HepG2 (cell line): Measurements from ENCODE around the gene GRIK1. TPM values are rescaled to one million over a fixed set of nuclear protein-coding genes. Genes with fewer than 3 reads are reported as not detected.

Source experiments
- ATAC-seq: fragments of 200-7000 bp; cut with Tn5 transposase; 3 replicates; pipeline ENCODE4 v1.9.1; 2020; ENCODE audit warnings: mild to moderate bottlenecking, moderate library complexity
- BruUV-seq: library from RNA; stranded (reverse); fragments of 400-500 nt; replicated peaks from 2 replicates; lab custom pipeline; 2021; lab: Mats Ljungman, UMichigan
- CTCF ChIA-PET: fragments of 300-600 bp; formaldehyde crosslinking; extraction: SDS; loops from one replicate; lab custom pipeline; 2021; ENCODE audit warnings: low total read pairs, inconsistent platforms, low intra/inter-chr PET ratio; lab: Yijun Ruan, JAX
- POLR2A ChIA-PET: fragments of 350-600 bp; sonication (Branson Sonifier 250); formaldehyde crosslinking; loops from one replicate; lab custom pipeline; 2020; ENCODE audit warnings: antibody characterized with exemption, inconsistent platforms; lab: Yijun Ruan, JAX
- DNase-seq: peaks from one replicate; pipeline ENCODE4 v3.0.0-alpha.2; 2015; ENCODE audit warnings: low spot score
- FAIRE-seq: peaks from 3 replicates; lab custom pipeline; 2011; peaks lifted over from hg19 to GRCh38; lab: Jason Lieb, UNC
- H2AFZ ChIP-seq: one replicate; pipeline ENCODE4 v1.6.1; 2011; ENCODE audit warnings: low read length, inconsistent platforms
- H3K27ac ChIP-seq: fragments of 300-600 bp; 3 replicates; pipeline ENCODE4 v1.8.0; 2011; ENCODE audit warnings: mixed run types, mild to moderate bottlenecking, mixed read lengths, low read length, inconsistent platforms; ENCODE audit not compliant: insufficient read depth; ENCODE audit errors: extremely low read length
- H3K27me3 ChIP-seq, 2 experiments: fragments of 200-600 bp in 1 of 2; 2 replicates in 1 of 2; 3 replicates in 1 of 2; pipeline versions ENCODE4 v1.6.0 to v1.8.0; 2011; ENCODE audit warnings: low read length in 2 of 2, mild to moderate bottlenecking in 2 of 2, moderate library complexity in 2 of 2, inconsistent platforms in 1 of 2; ENCODE audit not compliant: insufficient read depth in 2 of 2, control insufficient read depth in 1 of 2
- H3K36me3 ChIP-seq, 2 experiments: fragments of 200-600 bp in 1 of 2; replicated peaks in 1 of 2; 2 replicates in 1 of 2; 3 replicates in 1 of 2; pipeline versions ENCODE4 v1.5.1 to v1.8.0; 2011; ENCODE audit warnings: low read length in 2 of 2, inconsistent platforms in 1 of 2; ENCODE audit not compliant: insufficient read depth in 2 of 2, control insufficient read depth in 1 of 2
- H3K4me1 ChIP-seq: 2 replicates; pipeline ENCODE4 v1.5.1; 2012; ENCODE audit warnings: low read length, inconsistent platforms; ENCODE audit not compliant: insufficient read depth
- H3K4me2 ChIP-seq: 2 replicates; pipeline ENCODE4 v1.6.0; 2011; ENCODE audit warnings: low read depth, low read length, inconsistent platforms
- H3K4me3 ChIP-seq, 3 experiments: fragments of 200-600 bp in 1 of 3; sonication (generic), shearing (Covaris generic) in 1 of 3; replicated peaks in 1 of 3; 2 replicates each; pipeline ENCODE4 v1.5.1; 2011 to 2016; ENCODE audit warnings: low read length in 3 of 3, inconsistent platforms in 2 of 3, low read depth in 2 of 3, mild to moderate bottlenecking in 2 of 3, control low read depth in 1 of 3, mixed read lengths in 1 of 3; ENCODE audit not compliant: insufficient read depth in 1 of 3
- H3K79me2 ChIP-seq: one replicate; pipeline ENCODE4 v1.6.1; 2011; ENCODE audit warnings: low read length, inconsistent platforms; ENCODE audit not compliant: insufficient read depth
- H3K9ac ChIP-seq: 2 replicates; pipeline ENCODE4 v1.6.0; 2011; ENCODE audit warnings: mild to moderate bottlenecking, low read depth, low read length, inconsistent platforms; ENCODE audit not compliant: insufficient read depth
- H3K9me3 ChIP-seq: 2 replicates; pipeline ENCODE4 v1.5.1; 2012; ENCODE audit warnings: mild to moderate bottlenecking, low read length
- H4K20me1 ChIP-seq: 2 replicates; pipeline ENCODE4 v1.6.0; 2011; ENCODE audit warnings: inconsistent platforms, mild to moderate bottlenecking, low read length, moderate library complexity; ENCODE audit not compliant: insufficient read depth
- HOXA9 ChIP-seq: sonication (generic); formaldehyde crosslinking; IDR thresholded peaks from 2 replicates; pipeline ENCODE4 v1.8.1; 2022; ENCODE audit warnings: missing genetic modification reagents, mild to moderate bottlenecking, moderate library complexity, borderline replicate concordance
- IKZF4 ChIP-seq: sonication (generic); formaldehyde crosslinking; IDR thresholded peaks from 2 replicates; pipeline ENCODE4 v1.5.1; 2020; ENCODE audit warnings: borderline replicate concordance, mild to moderate bottlenecking, low read depth, missing genetic modification reagents; ENCODE audit errors: not compliant biosample characterization
- MIXL1 ChIP-seq: IDR thresholded peaks from 2 replicates; pipeline ENCODE4 v1.6.1; 2016
- RELA ChIP-seq: sonication (generic); formaldehyde crosslinking; IDR thresholded peaks from 2 replicates; pipeline ENCODE4 v1.4.0; 2020; ENCODE audit warnings: missing genetic modification reagents
- SIN3B ChIP-seq: fragments of 150-350 bp; IDR thresholded peaks from 2 replicates; pipeline ENCODE4 v1.6.1; 2014; ENCODE audit warnings: low read length
- ZNF12 ChIP-seq: sonication (generic); formaldehyde crosslinking; IDR thresholded peaks from 2 replicates; pipeline ENCODE4 v1.5.0; 2020; ENCODE audit warnings: missing genetic modification reagents
- ZNF816 ChIP-seq: sonication (generic); formaldehyde crosslinking; IDR thresholded peaks from 2 replicates; pipeline ENCODE4 v1.8.0; 2022; ENCODE audit warnings: missing genetic modification reagents, mild to moderate bottlenecking, borderline replicate concordance
- ZSCAN22 ChIP-seq: sonication (generic); formaldehyde crosslinking; IDR thresholded peaks from 2 replicates; pipeline ENCODE4 v1.4.0; 2020; ENCODE audit warnings: mild to moderate bottlenecking, missing genetic modification reagents
- ZSCAN9 ChIP-seq: IDR thresholded peaks from 2 replicates; pipeline ENCODE4 v1.6.1; 2016; ENCODE audit warnings: borderline replicate concordance
- WGBS: methylation state at CpG from one replicate; pipeline ENCODE4 v1.1.6; 2017; ENCODE audit warnings: low lambda C conversion rate; 5-methylcytosine and 5-hydroxymethylcytosine counted together
- in situ Hi-C: cut with HindIII; loops from 2 replicates; pipeline ENCODE4 v1.10.0; 2017; ENCODE audit warnings: low pct_unique_long_range_greater_than_20kb; ENCODE audit not compliant: extremely low pct_ligation_motif_present
- intact Hi-C: fragments of 100-400 bp; cut with micrococcal nuclease; formaldehyde crosslinking; loops from one replicate; pipeline ENCODE4 v1.10.0; 2022; ENCODE audit not compliant: unreplicated experiment
- polyA plus RNA-seq, 8 experiments: library from polyadenylated mRNA; depleted of rRNA in 3 of 8; stranded (reverse) in 7 of 8; unstranded in 1 of 8; fragments of >200 nt; fragmentation: Illumina TruSeq in 4 of 8; extraction: Trizol in 4 of 8; gene quantifications; 2 replicates each; pipeline versions ENCODE4 v1.2.1 to v1.2.3, GENCODE V29; 2011 to 2016; ENCODE audit warnings: low read depth in 4 of 8, missing spikeins in 1 of 8, mixed read lengths in 1 of 8; ENCODE audit not compliant: insufficient read depth in 1 of 8
- total RNA-seq, 5 experiments: library from RNA; depleted of rRNA; stranded (reverse); fragments of >200 nt; fragmentation: Illumina TruSeq; extraction: Trizol; gene quantifications; 2 replicates each; pipeline ENCODE4 v1.2.3, GENCODE V29; 2016; ENCODE audit warnings: low read depth in 1 of 5
- TF ChIP-seq, protein P1 (sequence below): sonication (generic); formaldehyde crosslinking; IDR thresholded peaks from 2 replicates; pipeline ENCODE4 v1.8.0; 2022; ENCODE audit warnings: missing genetic modification reagents, mild to moderate bottlenecking, moderate library complexity, borderline replicate concordance
- TF ChIP-seq, protein P2 (sequence below): sonication (generic); formaldehyde crosslinking; IDR thresholded peaks from 2 replicates; pipeline ENCODE4 v1.5.0; 2020; ENCODE audit warnings: missing genetic modification reagents
- TF ChIP-seq, protein P3 (sequence below): sonication (generic); formaldehyde crosslinking; IDR thresholded peaks from 2 replicates; pipeline ENCODE4 v1.5.0; 2020; ENCODE audit warnings: missing genetic modification reagents, mild to moderate bottlenecking, borderline replicate concordance
- TF ChIP-seq, protein P4 (sequence below): sonication (generic); formaldehyde crosslinking; IDR thresholded peaks from 2 replicates; pipeline ENCODE4 v1.4.0; 2020; ENCODE audit warnings: missing genetic modification reagents

The GRIK1 gene
- total and polyA plus RNA-seq, 2 of the 13 experiments (the other 11 are each of a cell fraction or from before 2014, with no cell fraction given): not detected

DNA sequence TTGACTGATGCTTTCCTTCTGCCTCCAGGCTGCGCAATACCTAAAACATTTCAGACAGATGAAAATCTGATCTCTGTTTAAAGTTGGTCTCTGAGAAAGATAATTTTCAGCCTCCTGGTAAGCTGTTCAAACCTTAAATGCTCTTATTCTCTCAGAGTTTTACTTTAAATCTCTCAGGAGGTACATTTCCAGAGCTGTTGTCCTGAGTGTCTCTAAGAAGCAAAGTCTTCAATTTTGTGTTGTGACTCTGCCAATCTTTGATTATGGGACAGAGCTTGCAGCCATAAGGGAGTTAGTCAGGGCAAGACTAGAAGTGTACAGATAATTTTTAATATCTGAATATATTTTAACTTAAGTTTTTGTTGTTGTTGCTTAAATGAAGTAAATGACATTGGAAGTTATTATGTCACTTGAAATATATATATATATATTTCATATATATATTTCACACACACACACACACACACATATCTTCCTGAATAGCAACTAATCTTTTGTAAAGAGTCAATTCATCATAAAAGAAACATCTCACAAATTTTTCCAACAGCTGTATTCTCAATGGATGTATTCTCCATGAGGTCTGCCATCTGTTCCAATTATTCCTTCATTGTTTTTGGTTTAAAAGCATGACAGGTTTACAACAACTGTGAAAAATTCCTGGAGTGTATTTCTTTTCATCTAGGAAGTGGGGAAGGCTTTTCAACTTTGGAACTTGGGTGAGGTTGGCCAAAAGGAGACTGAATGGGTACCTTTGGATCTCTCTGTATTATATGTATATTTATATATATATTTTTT lies 381.7 kb downstream of the GRIK1 start:
- DNase-seq (no peak), FAIRE-seq (no peak), ATAC-seq (no peak)
- 64% methylated on average over 1 of the region's 1 CpG for WGBS
- Histone ChIP-seq H3K4me2 (no peak overlapping the region), H3K4me3 (no peak overlapping the region), H3K9me3 (no peaks in the 10 kb centered on the region), H3K27me3 (no peaks in the 10 kb centered on the region; a peak in 1 of 5 replicates), H3K36me3 (no peaks in the 10 kb centered on the region), H3K27ac (no peak overlapping the region), H3K4me1 (no peaks in the 10 kb centered on the region), H4K20me1 (no peaks in the 10 kb centered on the region), H3K9ac (no peak overlapping the region), H3K79me2 (no peaks in the 10 kb centered on the region), H2AFZ (no peak overlapping the region)
- POLR2A ChIA-PET: no interaction called here
- intact Hi-C loops (no loop called here), in situ Hi-C loops (no loop called here)
- no TSS peak for BruUV-seq
- TF ChIP-seq IKZF4 (no peak), ZNF816 (CRISPR knock-in tag) (no peak), SIN3B (no peak), ZNF12 (CRISPR knock-in tag) (no peak)
- TF ChIP-seq, protein P1, sequence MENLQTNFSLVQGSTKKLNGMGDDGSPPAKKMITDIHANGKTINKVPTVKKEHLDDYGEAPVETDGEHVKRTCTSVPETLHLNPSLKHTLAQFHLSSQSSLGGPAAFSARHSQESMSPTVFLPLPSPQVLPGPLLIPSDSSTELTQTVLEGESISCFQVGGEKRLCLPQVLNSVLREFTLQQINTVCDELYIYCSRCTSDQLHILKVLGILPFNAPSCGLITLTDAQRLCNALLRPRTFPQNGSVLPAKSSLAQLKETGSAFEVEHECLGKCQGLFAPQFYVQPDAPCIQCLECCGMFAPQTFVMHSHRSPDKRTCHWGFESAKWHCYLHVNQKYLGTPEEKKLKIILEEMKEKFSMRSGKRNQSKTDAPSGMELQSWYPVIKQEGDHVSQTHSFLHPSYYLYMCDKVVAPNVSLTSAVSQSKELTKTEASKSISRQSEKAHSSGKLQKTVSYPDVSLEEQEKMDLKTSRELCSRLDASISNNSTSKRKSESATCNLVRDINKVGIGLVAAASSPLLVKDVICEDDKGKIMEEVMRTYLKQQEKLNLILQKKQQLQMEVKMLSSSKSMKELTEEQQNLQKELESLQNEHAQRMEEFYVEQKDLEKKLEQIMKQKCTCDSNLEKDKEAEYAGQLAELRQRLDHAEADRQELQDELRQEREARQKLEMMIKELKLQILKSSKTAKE (CRISPR knock-in tag): no peak
- CTCF ChIA-PET: no interaction called here

DNA sequence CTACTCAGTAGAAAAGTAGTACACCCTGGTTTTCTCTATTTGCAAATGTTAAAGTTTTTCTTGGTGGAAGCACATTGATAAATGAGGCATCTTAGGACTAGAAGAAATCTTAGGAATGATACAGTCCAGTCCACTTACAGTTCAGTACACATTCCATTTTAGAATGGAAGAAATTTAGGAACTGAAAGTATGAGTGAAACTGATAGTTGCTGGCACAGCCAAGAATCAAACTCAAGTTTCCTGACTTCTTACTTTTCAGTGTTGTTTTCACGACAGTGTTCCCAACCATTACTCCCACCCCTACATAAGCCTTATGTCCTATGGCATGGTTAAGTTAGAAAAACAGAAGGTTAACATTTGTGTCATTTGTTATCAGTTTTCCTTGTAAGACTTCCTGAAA lies 382.6 kb downstream of the GRIK1 start:
- no peak for ATAC-seq
- POLR2A ChIA-PET: no interaction called here
- CTCF ChIA-PET: no interaction called here
- TF ChIP-seq, protein P2, sequence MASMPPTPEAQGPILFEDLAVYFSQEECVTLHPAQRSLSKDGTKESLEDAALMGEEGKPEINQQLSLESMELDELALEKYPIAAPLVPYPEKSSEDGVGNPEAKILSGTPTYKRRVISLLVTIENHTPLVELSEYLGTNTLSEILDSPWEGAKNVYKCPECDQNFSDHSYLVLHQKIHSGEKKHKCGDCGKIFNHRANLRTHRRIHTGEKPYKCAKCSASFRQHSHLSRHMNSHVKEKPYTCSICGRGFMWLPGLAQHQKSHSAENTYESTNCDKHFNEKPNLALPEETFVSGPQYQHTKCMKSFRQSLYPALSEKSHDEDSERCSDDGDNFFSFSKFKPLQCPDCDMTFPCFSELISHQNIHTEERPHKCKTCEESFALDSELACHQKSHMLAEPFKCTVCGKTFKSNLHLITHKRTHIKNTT (CRISPR knock-in tag): no peak
- TF ChIP-seq ZSCAN9 (no peak), RELA (no peak), ZSCAN22 (CRISPR knock-in tag) (no peak), HOXA9 (no peak), MIXL1 (CRISPR knock-in tag) (no peak)
- TF ChIP-seq, protein P3, sequence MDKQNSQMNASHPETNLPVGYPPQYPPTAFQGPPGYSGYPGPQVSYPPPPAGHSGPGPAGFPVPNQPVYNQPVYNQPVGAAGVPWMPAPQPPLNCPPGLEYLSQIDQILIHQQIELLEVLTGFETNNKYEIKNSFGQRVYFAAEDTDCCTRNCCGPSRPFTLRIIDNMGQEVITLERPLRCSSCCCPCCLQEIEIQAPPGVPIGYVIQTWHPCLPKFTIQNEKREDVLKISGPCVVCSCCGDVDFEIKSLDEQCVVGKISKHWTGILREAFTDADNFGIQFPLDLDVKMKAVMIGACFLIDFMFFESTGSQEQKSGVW (CRISPR knock-in tag): no peak
- TF ChIP-seq, protein P4, sequence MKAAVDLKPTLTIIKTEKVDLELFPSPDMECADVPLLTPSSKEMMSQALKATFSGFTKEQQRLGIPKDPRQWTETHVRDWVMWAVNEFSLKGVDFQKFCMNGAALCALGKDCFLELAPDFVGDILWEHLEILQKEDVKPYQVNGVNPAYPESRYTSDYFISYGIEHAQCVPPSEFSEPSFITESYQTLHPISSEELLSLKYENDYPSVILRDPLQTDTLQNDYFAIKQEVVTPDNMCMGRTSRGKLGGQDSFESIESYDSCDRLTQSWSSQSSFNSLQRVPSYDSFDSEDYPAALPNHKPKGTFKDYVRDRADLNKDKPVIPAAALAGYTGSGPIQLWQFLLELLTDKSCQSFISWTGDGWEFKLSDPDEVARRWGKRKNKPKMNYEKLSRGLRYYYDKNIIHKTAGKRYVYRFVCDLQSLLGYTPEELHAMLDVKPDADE: no peak

More for the DNA sequence above, 382.6 kb downstream of the GRIK1 start:
- Histone ChIP-seq H3K9ac (no peak overlapping the region), H2AFZ (no peak overlapping the region), H3K4me1 (no peaks in the 10 kb centered on the region), H4K20me1 (no peaks in the 10 kb centered on the region), H3K79me2 (no peaks in the 10 kb centered on the region), H3K27me3 (no peaks in the 10 kb centered on the region; a peak in 1 of 5 replicates), H3K4me2 (no peak overlapping the region), H3K4me3 (no peak overlapping the region), H3K27ac (no peak overlapping the region), H3K9me3 (no peaks in the 10 kb centered on the region), H3K36me3 (no peaks in the 10 kb centered on the region)
- intact Hi-C loops: no loop called here
- no peak for FAIRE-seq
- no TSS peak for BruUV-seq
- 28% methylated on average over 1 of the region's 1 CpG for WGBS
- in situ Hi-C loops: no loop called here
- DNase-seq: no peak
